Fibroblast of pulmonary artery (primary cell): ENCODE results near the gene PHACTR3.

Experiments used
- DNase-seq: peaks from one replicate; pipeline ENCODE4 v3.0.0-alpha.2; 2010; ENCODE audit warnings: low read depth
- H3K4me3 ChIP-seq: replicated peaks from 2 replicates; pipeline ENCODE4 v1.5.1; 2011; ENCODE audit warnings: low read depth, mild to moderate bottlenecking, control low read depth, low read length, moderate library complexity
- TF ChIP-seq, protein P1 (sequence below): IDR thresholded peaks from 2 replicates; pipeline ENCODE4 v1.5.1; 2011; ENCODE audit warnings: mild to moderate bottlenecking, control low read depth, low read length, inconsistent platforms; ENCODE audit errors: missing control alignments

PHACTR3 gene

DNA sequence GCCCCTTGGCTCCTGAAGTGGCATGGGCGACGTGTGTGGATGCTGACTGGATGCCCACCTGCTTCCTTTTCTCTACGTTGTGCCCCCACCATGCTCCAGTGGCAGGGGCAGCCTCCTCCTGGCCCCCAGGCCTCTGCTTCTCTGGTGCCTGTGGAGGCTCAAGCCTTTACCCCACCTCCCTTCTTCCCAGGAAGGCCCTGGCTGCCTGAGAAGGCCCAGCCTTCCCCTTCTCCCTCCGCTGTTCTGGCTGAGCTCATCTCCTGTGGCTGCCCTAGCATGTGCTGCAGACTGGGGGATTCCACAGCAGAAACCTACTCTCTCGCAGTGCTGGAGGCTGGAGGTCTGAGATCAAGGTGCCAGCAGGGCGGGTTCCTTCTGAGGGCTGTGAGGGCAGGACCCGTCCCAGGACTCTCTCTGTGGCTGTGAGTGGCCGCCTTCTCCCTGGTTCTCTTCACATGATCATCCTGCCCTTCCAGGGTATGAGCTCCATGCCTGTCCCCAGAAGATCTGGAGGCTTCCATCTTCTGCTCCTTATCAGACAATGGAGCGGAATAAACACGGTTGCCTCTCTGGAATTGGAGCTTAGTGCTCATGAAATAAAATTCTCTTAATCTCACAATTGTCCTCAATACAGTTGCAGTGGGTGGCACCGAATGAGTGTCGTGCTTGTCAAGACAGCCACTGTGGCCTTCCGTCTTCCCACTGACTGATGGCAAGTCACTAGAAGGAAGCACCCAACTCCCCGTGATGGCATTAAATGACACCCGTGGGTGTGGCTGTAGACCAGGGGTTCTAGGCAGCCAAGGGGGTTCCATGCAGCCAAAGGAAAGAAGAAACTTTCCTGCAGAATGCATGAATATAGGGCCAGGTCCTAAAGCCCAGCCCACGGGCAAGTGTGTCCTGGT is 25.1 kb downstream of the PHACTR3 start:
- H3K4me3 ChIP-seq, result no peak overlapping the region
- no peak for DNase-seq
- TF ChIP-seq, protein P1, sequence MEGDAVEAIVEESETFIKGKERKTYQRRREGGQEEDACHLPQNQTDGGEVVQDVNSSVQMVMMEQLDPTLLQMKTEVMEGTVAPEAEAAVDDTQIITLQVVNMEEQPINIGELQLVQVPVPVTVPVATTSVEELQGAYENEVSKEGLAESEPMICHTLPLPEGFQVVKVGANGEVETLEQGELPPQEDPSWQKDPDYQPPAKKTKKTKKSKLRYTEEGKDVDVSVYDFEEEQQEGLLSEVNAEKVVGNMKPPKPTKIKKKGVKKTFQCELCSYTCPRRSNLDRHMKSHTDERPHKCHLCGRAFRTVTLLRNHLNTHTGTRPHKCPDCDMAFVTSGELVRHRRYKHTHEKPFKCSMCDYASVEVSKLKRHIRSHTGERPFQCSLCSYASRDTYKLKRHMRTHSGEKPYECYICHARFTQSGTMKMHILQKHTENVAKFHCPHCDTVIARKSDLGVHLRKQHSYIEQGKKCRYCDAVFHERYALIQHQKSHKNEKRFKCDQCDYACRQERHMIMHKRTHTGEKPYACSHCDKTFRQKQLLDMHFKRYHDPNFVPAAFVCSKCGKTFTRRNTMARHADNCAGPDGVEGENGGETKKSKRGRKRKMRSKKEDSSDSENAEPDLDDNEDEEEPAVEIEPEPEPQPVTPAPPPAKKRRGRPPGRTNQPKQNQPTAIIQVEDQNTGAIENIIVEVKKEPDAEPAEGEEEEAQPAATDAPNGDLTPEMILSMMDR, result no peak

DNA sequence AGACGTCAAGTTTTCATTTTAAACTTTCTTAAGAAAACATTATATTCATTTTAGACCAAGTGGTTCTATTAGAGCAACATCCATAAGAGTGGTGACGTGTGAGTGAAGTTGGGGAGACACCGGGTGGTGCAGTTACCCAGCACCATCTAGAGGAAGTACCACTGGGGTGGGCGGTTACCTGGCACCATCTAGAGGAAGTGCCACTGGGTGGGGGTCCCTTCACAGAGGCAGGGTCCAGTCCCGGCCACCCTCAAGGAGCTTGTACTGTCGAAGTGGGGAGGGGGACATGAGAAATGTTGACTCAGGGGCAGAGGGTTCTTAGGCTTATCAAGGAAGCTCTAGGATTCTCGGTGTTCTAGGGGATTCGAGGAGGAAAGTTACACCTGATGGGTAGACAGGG is 26.2 kb downstream of the PHACTR3 start:
- H3K4me3 ChIP-seq, result no peak overlapping the region
- DNase-seq, result no peak
- TF ChIP-seq, protein P1, result no peak

DNA sequence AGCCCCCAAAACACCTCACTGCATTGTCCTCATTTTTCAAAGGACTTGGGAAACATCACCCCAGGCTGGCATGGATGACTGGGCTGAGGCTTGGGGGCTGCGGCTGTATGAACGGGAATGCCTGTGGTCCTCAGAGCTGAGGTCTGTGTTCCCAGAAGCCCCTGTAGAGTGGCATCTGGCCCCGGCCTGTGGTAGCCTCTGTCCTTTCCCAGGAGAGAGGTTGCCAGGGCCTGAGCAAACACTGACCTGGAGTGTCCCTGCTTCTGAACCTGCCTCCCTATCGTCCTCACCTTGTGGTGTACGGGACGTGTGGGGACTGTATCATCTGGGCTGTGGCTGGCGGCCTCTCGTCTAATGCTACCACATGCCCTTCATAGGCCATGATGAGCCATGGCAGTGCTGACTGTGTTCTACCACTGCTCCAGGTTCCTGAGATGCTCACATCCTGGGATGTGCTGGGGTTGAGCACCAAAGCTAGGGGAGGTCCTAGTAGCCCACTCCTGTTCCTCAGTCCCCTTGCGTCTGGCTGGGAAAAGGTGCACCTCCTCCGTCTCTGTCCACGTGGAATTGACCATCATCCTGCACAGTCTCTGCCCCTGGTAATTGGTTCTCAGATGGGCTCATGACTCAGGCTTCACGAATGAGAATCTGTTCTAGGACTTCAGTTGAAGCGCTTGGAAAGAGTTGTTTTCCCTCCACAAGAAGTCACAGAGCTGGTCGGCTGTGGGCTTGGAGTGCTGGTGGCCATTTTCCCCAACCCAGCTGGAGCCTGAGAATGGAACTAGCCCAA is 27.6 kb downstream of the PHACTR3 start:
- no peak overlapping the region for H3K4me3 ChIP-seq
- no peak for DNase-seq
- TF ChIP-seq, protein P1, result no peak

DNA sequence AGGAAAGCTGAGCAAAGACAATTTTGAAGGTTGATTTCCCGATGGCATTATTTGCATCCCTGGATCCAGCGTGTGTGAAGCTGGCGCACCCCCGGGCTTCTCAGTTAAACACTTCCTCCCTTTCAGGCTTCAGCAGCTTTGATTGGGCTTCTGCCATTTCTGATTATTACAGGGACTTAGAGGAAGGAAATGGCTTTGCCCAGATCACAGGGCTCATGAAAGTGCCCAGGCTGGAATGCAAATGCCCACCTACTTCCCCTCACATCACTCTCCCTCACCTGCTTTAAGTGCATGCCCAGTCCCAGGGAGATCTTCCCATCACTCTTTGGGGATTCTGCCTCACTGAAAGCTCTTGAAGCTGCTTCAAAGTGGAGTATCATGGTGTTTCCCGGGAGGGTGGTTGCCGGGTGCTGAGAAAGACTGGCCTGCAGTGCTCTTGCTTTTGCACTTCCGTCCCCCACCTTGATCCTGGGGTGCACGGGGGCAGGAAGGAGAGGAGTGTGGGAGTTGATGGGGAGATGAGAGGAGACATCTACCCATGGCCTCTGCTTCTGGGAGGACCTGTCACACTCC is 28.3 kb downstream of the PHACTR3 start:
- DNase-seq, result no peak

DNA sequence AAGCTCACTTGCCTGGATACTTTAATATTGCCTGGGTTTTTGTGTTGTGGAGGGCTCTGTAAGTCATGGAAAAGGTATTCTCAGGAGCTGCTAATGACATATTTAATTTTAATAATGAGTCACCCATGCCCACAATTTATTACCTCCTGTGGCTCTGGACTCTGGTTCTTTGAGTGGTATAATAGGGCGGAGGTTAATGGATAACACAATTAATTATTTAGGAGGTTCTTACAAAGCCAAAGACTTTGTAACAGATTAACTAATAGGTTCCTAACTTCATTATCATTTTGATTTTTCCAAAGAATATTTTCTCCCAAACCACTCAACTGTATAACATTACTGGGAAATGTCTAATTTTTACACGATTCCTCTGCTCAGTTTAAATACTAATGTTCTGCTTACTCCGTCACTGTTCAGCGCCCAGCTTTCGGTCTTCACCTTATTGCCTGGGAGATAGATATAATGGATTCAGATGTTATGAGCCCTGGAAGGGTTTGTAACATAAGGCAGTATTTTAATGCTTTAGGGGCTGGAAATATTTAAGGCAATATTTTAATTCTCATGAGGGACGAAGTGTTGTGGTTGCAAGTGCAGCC is 29.4 kb downstream of the PHACTR3 start:
- no peak overlapping the region for H3K4me3 ChIP-seq
- no peak for DNase-seq
- TF ChIP-seq, protein P1, result no peak

More for the DNA sequence above, 28.3 kb downstream of the PHACTR3 start:
- TF ChIP-seq, protein P1, result no peak
- H3K4me3 ChIP-seq, result no peak overlapping the region

DNA sequence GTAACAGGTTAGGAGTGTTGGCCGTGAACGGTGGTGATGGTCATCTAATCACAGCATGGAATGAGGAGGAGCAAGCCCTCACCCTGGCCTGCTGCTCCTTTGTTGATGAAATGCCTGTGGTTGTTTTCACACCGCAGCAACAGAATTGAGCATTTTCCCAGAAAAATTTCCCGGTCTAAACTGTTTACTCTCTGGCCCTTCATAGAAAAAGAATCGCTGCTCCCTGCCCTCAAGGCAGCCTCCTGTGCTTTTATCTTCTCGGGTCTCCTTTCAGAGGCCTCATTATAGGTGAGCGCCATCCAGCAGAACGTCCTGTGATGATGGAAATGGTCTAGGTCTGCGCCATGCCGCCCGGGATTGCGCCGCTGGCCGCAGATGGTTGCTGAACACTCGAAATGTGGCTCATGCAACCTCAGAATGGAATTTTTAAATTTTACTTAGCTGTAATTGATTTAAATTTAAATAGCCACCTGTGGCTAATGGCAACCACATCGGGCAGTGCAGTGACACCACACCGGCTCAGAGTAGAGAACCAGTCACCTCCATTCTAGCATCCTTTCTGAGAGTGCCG is 30.2 kb downstream of the PHACTR3 start:
- DNase-seq, result no peak
- TF ChIP-seq, protein P1, result no peak
- H3K4me3 ChIP-seq, result no peak overlapping the region
